ENCODE measurements around the gene SNX25.

The SNX25 gene

GRCh38 chr4:185371702-185372101, 162.3 kb downstream of the SNX25 start:
- H3K4me3 ChIP-seq (ENCODE audit: low read depth, low read length), result no peak overlapping the region
- no peak for TF ChIP-seq CTCF (IDR thresholded peaks at IDR 0.05; ENCODE audit: low read depth, low read length, missing control alignments)
- no peak for DNase-seq (ENCODE audit: low read depth)

GRCh38 chr4:185374027-185374426, 164.6 kb downstream of the SNX25 start:
- TF ChIP-seq CTCF (IDR thresholded peaks at IDR 0.05; ENCODE audit: low read depth, low read length, missing control alignments), result no peak
- DNase-seq (ENCODE audit: low read depth), result no peak
- no peak overlapping the region for H3K4me3 ChIP-seq (ENCODE audit: low read depth, low read length)

- no peak for TF ChIP-seq CTCF (IDR thresholded peaks at IDR 0.05; ENCODE audit: low read depth, low read length, missing control alignments)
- no peak overlapping the region for H3K4me3 ChIP-seq (ENCODE audit: low read depth, low read length)
- no peak for DNase-seq (ENCODE audit: low read depth)
Observed at GRCh38 chr4:185374573-185374972, 165.2 kb downstream of the SNX25 start.

- TF ChIP-seq CTCF (IDR thresholded peaks at IDR 0.05; ENCODE audit: low read depth, low read length, missing control alignments), result no peak
- DNase-seq (ENCODE audit: low read depth), result no peak
- H3K4me3 ChIP-seq (ENCODE audit: low read depth, low read length), result no peak overlapping the region
Observed at GRCh38 chr4:185378264-185378663, 168.9 kb downstream of the SNX25 start.

GRCh38 chr4:185379326-185380295, 170.2 kb downstream of the SNX25 start:
- no peak for TF ChIP-seq CTCF (IDR thresholded peaks at IDR 0.05; ENCODE audit: low read depth, low read length, missing control alignments)
- H3K4me3 ChIP-seq (ENCODE audit: low read depth, low read length), result no peak overlapping the region
- DNase-seq (ENCODE audit: low read depth), result no peak

- TF ChIP-seq CTCF (IDR thresholded peaks at IDR 0.05; ENCODE audit: low read depth, low read length, missing control alignments), result no peak
Observed at GRCh38 chr4:185380320-185380719, 170.9 kb downstream of the SNX25 start.

More at GRCh38 chr4:185380320-185380719, 170.9 kb downstream of the SNX25 start:
- no peak for DNase-seq (ENCODE audit: low read depth)
- no peak overlapping the region for H3K4me3 ChIP-seq (ENCODE audit: low read depth, low read length)

Data from GM12864 (cell line).